ENCODE results near the gene SRRM2.

The SRRM2 gene

DNA sequence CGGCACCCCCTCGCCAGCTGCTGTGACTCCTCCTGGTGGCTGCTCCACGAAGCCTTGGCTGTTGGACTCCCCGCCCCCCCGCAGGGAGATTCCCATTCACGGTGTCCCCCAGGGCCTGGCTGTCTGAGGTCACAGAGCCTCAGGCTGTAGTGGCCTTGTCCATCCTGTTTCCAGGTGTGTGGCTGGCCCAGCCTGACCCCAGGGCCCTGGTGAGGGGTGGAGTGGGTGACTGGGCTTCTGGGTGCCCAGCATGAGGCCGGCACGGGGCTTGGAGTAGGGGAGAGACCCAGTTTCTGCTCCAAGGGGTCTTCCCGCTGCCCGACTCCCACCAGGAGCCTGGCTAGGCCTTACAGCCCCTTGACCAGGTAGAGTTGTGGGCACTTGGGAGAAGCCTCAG, 42.9 kb upstream of the SRRM2 start:
- TF ChIP-seq, protein P1, sequence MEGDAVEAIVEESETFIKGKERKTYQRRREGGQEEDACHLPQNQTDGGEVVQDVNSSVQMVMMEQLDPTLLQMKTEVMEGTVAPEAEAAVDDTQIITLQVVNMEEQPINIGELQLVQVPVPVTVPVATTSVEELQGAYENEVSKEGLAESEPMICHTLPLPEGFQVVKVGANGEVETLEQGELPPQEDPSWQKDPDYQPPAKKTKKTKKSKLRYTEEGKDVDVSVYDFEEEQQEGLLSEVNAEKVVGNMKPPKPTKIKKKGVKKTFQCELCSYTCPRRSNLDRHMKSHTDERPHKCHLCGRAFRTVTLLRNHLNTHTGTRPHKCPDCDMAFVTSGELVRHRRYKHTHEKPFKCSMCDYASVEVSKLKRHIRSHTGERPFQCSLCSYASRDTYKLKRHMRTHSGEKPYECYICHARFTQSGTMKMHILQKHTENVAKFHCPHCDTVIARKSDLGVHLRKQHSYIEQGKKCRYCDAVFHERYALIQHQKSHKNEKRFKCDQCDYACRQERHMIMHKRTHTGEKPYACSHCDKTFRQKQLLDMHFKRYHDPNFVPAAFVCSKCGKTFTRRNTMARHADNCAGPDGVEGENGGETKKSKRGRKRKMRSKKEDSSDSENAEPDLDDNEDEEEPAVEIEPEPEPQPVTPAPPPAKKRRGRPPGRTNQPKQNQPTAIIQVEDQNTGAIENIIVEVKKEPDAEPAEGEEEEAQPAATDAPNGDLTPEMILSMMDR (IDR thresholded peaks at IDR 0.05; ENCODE audit: low read depth, low read length) = no peak
- Histone ChIP-seq H3K27me3 (no peaks in the 10 kb centered on the region), H3K4me3 (ENCODE audit: low read depth, low read length) (no peak overlapping the region), H3K9me3 (no peaks in the 10 kb centered on the region), H3K36me3 (peaks cover 20% of the 10 kb centered on the region), H3K4me1 (no peaks in the 10 kb centered on the region)
- no peak for DNase-seq

DNA sequence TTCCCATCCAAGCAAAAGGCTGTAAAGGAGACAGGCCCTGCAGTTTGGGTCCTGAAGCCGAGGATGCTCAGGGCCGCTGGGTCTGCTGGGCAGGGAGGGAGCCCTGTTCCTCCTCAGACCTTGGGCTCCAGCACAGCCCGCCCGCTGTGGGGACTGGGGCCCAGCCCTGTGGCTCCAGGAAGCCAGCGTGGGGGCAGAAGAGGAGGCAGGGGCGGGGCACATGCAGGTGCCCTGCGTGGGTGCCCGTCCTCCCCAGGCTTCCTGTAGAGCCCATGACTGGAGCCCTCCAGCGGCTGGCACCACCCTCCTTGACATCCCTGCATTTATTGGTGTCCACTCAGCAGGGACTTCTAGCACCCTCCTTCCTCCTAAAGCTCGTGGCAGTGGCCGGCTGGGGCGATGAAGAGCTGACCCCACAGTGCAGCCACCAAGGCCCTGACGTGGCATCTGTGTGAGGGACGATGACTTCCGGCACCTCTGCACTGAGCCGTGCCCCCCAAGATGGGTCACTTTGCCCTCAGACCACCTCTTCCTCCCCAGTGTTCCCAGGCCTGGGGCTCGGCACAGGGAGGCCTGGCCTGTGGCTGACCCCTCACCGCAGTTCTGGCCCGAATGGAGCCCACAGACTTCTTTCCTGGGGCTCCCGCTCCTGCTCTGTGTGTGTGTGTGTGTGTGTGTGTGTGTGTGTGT, 42.3 kb upstream of the SRRM2 start:
- H3K4me1 ChIP-seq = no peaks in the 10 kb centered on the region
- H3K27me3 ChIP-seq = no peaks in the 10 kb centered on the region

DNA sequence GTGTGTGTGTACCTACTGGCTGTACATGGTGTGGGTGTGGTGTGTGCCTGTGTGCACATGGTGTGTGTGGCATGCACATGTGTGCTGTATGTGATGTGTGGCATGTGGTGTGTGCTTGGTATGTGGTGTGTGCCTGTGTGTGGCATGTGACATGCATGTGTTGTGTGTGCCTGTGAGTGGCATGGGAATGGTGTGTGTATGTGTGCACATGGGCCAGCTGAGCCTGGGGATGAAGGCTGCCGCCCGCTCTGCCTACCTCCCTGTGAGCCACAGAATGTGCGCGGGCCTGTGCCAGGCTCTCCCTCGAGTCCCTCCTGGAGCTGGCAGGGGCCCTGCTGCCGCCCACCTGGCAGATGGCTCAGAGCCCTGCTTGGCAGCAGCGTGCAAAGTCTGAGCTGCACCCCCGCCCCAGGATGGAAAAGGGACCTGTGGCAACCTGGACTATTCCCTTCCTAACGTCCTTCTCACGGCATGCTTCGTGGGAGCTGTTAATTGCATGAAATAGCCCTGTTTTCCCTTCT, 41.7 kb upstream of the SRRM2 start:
- peaks cover 20% of the 10 kb centered on the region for H3K36me3 ChIP-seq
- no peak for DNase-seq
- TF ChIP-seq, protein P1 (IDR thresholded peaks at IDR 0.05; ENCODE audit: low read depth, low read length) = no peak
- H3K4me1 ChIP-seq = no peaks in the 10 kb centered on the region
- H3K4me3 ChIP-seq (ENCODE audit: low read depth, low read length) = no peak overlapping the region
- no peaks in the 10 kb centered on the region for H3K9me3 ChIP-seq
- no peaks in the 10 kb centered on the region for H3K27me3 ChIP-seq

More for the DNA sequence above, 42.3 kb upstream of the SRRM2 start:
- peaks cover 20% of the 10 kb centered on the region for H3K36me3 ChIP-seq
- H3K4me3 ChIP-seq (ENCODE audit: low read depth, low read length) = no peak overlapping the region
- TF ChIP-seq, protein P1 (IDR thresholded peaks at IDR 0.05; ENCODE audit: low read depth, low read length) = no peak
- H3K9me3 ChIP-seq = no peaks in the 10 kb centered on the region
- DNase-seq = no peak

GRCh38 chr16:2711370-2712062, 40.9 kb upstream of the SRRM2 start:
- Histone ChIP-seq H3K4me3 (ENCODE audit: low read depth, low read length) (no peak overlapping the region), H3K9me3 (no peaks in the 10 kb centered on the region), H3K27me3 (no peaks in the 10 kb centered on the region), H3K36me3 (peaks cover 15% of the 10 kb centered on the region), H3K4me1 (no peaks in the 10 kb centered on the region)
- TF ChIP-seq, protein P1 (IDR thresholded peaks at IDR 0.05; ENCODE audit: low read depth, low read length) = no peak
- DNase-seq = no peak

GRCh38 chr16:2712063-2712441, 40.4 kb upstream of the SRRM2 start:
- DNase-seq = no peak
- no peak overlapping the region for H3K4me3 ChIP-seq (ENCODE audit: low read depth, low read length)
- TF ChIP-seq, protein P1 (IDR thresholded peaks at IDR 0.05; ENCODE audit: low read depth, low read length) = no peak
- H3K9me3 ChIP-seq = no peaks in the 10 kb centered on the region
- H3K4me1 ChIP-seq = no peaks in the 10 kb centered on the region
- H3K27me3 ChIP-seq = no peaks in the 10 kb centered on the region
- H3K36me3 ChIP-seq = peaks cover 14% of the 10 kb centered on the region

DNA sequence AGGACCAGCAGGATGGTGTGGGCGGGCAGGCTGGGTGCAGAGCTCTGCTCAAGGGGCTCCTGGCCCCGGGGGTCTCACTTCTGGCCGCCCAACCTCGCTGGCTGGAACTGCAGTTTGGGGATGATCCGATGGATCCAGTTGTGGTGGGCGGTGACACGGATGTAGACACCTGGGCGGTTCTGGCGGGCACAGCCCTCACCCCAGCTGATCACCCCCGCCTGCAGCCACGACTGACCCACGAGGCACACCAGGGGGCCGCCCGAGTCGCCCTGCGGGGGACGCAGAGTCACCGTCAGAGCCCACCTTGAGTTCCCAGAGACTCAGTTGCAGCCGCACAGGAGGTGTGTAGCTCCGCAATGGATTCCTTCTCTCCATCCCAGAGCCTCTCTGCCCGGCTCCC, 39.9 kb upstream of the SRRM2 start:
- TF ChIP-seq, protein P1 (IDR thresholded peaks at IDR 0.05; ENCODE audit: low read depth, low read length) = no peak
- H3K27me3 ChIP-seq = no peaks in the 10 kb centered on the region
- DNase-seq = peak; percentile 12
- H3K36me3 ChIP-seq = peaks cover 9% of the 10 kb centered on the region
- no peak overlapping the region for H3K4me3 ChIP-seq (ENCODE audit: low read depth, low read length)
- no peaks in the 10 kb centered on the region for H3K9me3 ChIP-seq
- no peaks in the 10 kb centered on the region for H3K4me1 ChIP-seq
